ENCODE results near the gene FSD1. TPM values are rescaled to one million over a fixed set of nuclear protein-coding genes. Genes with fewer than 3 reads are reported as not detected.

The FSD1 gene
- total and polyA plus RNA-seq, 9 of the 15 experiments (the other 6 are each of a cell fraction or from before 2014, with no cell fraction given) = 0.11 to 1.9 (median 0.94) TPM; not detected in 1

- TF ChIP-seq CHAMP1 (IDR thresholded peaks at IDR 0.05) (no peak), FOS (IDR thresholded peaks at IDR 0.05; ENCODE audit: extremely low read depth, insufficient read length) (no peak), PHB2 (IDR thresholded peaks at IDR 0.05; ENCODE audit: low read depth) (no peak), POLR3A (IDR thresholded peaks at IDR 0.05; ENCODE audit: borderline replicate concordance, extremely low read depth, insufficient read depth, insufficient read length) (no peak), HMGN3 (IDR thresholded peaks at IDR 0.05; ENCODE audit: borderline replicate concordance, extremely low read depth, insufficient read length, low read depth, low read length) (peak; percentile 32), RBM15 (IDR thresholded peaks at IDR 0.05; ENCODE audit: insufficient read depth, low read length) (no peak), MGA (IDR thresholded peaks at IDR 0.05) (no peak)
Observed at GRCh38 chr19:4369888-4370260, 65.5 kb downstream of the FSD1 start (continued).
